Gastroesophageal sphincter (tissue), 3 donors: ENCODE measurements around the gene PZP.

Experiments
- EP300 ChIP-seq: sonication (generic); formaldehyde crosslinking; IDR thresholded peaks from one replicate; pipeline ENCODE4 v1.6.1; 2017; ENCODE audit warnings: antibody characterized with exemption, mild to moderate bottlenecking
- POLR2A ChIP-seq, 2 donors: fragments of 450-650 bp; IDR thresholded peaks; one replicate each; pipeline ENCODE4 v1.6.1; 2017; ENCODE audit warnings: antibody characterized with exemption in 2 of 2, mild to moderate bottlenecking in 2 of 2, moderate library complexity in 1 of 2
- TF ChIP-seq, protein P1 (sequence below), 4 experiments: fragments of 200-600 bp in 2 of 4; fragments of 450-650 bp in 2 of 4; sonication (generic) in 1 of 4; IDR thresholded peaks; one replicate each; pipeline ENCODE4 v1.5.1; 2017 to 2019; ENCODE audit warnings: antibody characterized with exemption in 4 of 4, mild to moderate bottlenecking in 2 of 4, moderate library complexity in 2 of 4

DNA sequence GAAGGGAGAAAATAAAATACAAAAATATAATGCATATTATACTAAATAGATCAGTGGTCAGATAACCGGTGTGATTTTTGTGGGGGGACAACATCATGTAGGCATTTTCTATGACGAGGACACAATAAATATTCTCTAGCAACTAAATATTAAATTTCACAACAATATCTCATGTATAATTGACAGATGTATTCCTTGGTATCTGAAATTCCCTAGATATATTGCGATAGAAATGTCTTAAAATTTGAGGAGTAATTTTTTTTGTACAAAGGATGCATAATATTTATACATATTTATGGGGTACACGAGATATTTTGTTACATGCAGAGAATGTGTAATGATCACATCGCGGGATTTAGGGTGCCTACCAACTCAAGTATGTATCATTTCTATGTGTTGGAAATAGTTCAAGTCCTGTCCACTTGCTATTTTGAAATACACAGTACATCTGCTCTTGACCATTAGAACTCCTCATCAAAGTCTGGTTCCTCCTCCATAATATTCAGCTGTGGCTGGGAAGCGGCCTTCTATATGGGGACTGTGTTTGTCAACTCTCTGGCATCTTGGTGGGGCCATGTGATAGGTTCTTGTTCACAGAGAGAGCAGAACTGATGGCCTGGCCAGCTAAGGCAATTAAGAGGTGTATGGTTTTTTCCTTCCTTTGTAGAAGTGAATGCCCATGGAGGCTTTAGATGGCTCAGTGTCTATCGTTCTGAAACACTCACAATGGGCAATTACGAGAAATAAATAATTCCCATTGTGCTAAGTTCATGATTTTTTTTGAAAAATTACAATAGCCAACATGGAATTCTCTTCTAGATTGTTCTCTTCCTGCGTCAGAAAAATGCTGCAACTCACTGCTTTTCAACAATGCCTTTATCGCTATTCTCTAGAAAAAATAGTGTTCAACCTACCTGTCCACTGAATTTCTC lies 101.3 kb downstream of the PZP start:
- TF ChIP-seq, protein P1, sequence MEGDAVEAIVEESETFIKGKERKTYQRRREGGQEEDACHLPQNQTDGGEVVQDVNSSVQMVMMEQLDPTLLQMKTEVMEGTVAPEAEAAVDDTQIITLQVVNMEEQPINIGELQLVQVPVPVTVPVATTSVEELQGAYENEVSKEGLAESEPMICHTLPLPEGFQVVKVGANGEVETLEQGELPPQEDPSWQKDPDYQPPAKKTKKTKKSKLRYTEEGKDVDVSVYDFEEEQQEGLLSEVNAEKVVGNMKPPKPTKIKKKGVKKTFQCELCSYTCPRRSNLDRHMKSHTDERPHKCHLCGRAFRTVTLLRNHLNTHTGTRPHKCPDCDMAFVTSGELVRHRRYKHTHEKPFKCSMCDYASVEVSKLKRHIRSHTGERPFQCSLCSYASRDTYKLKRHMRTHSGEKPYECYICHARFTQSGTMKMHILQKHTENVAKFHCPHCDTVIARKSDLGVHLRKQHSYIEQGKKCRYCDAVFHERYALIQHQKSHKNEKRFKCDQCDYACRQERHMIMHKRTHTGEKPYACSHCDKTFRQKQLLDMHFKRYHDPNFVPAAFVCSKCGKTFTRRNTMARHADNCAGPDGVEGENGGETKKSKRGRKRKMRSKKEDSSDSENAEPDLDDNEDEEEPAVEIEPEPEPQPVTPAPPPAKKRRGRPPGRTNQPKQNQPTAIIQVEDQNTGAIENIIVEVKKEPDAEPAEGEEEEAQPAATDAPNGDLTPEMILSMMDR (IDR thresholded peaks at IDR 0.05): no peak
- TF ChIP-seq POLR2A (IDR thresholded peaks at IDR 0.05): no peak
- TF ChIP-seq EP300: no peak
